ENCODE measurements around the gene CD151. TPM values are rescaled to one million over a fixed set of nuclear protein-coding genes. Genes with fewer than 3 reads are reported as not detected.
A peak's percentile ranks its signal among the peaks of the same experiment; 100 is the strongest.

The CD151 gene
- total RNA-seq, 1 donor from 2014 or later = 486 TPM

- Histone ChIP-seq H3K36me3 (peaks cover 5% of the 10 kb centered on the region), H3K4me3 (peak overlapping the region; percentile 87), H3K4me1 (peaks cover 22% of the 10 kb centered on the region), H3K27me3 (no peaks in the 10 kb centered on the region), H3K9me3 (no peaks in the 10 kb centered on the region), H3K27ac (peak overlapping the region; percentile 73)
- no peak for TF ChIP-seq CTCF (IDR thresholded peaks at IDR 0.05)
- ATAC-seq = no peak
- no peak for DNase-seq
- intact Hi-C loops (cut with DNase I) = no loop called here
Measured at GRCh38 chr11:796565-797295, 36.0 kb upstream of the CD151 start.

GRCh38 chr11:797296-798092 is 35.3 kb upstream of the CD151 start:
- intact Hi-C loops (cut with DNase I) = no loop called here
- no peak for TF ChIP-seq CTCF (IDR thresholded peaks at IDR 0.05)
- Histone ChIP-seq H3K4me1 (peaks cover 22% of the 10 kb centered on the region), H3K27me3 (no peaks in the 10 kb centered on the region), H3K27ac (peak overlapping the region; percentile 73), H3K9me3 (no peaks in the 10 kb centered on the region), H3K36me3 (no peaks in the 10 kb centered on the region), H3K4me3 (peak overlapping the region; percentile 87)
- peak; percentile 56 for ATAC-seq
- peak; percentile 88 for DNase-seq

GRCh38 chr11:798093-798713 is 34.5 kb upstream of the CD151 start, which contains the start of gene SLC25A22:
Gene SLC25A22, minus strand, starts transcription at chr11:798281. Its CDS starts 3,275 bp downstream, at chr11:795006.
- peak; percentile 92 for DNase-seq
- no peaks in the 10 kb centered on the region for H3K9me3 ChIP-seq
- intact Hi-C loops (cut with DNase I) = no loop called here
- TF ChIP-seq CTCF (IDR thresholded peaks at IDR 0.05) = peak; percentile 78
- H3K27me3 ChIP-seq = no peaks in the 10 kb centered on the region
- H3K27ac ChIP-seq = peak within 1 kb of the TSS; percentile 73
- H3K4me1 ChIP-seq = peaks cover 22% of the 10 kb centered on the region
- peak within 1 kb of the TSS; percentile 87 for H3K4me3 ChIP-seq
- peak; percentile 84 for ATAC-seq
- no peaks in the 10 kb centered on the region for H3K36me3 ChIP-seq

- no peak for TF ChIP-seq CTCF (IDR thresholded peaks at IDR 0.05)
- Histone ChIP-seq H3K9me3 (no peaks in the 10 kb centered on the region), H3K4me3 (no peak overlapping the region), H3K36me3 (no peaks in the 10 kb centered on the region), H3K27me3 (no peaks in the 10 kb centered on the region), H3K4me1 (peaks cover 32% of the 10 kb centered on the region), H3K27ac (no peak overlapping the region)
- no peak for ATAC-seq
- DNase-seq = no peak
- intact Hi-C loops (cut with DNase I) = no loop called here
Measured at GRCh38 chr11:799641-800316, 33.0 kb upstream of the CD151 start.

GRCh38 chr11:800473-800872 is 32.3 kb upstream of the CD151 start:
- Histone ChIP-seq H3K4me3 (no peak overlapping the region), H3K36me3 (no peaks in the 10 kb centered on the region), H3K27me3 (no peaks in the 10 kb centered on the region), H3K9me3 (no peaks in the 10 kb centered on the region), H3K27ac (no peak overlapping the region), H3K4me1 (peaks cover 28% of the 10 kb centered on the region)
- ATAC-seq (no peak), DNase-seq (no peak)
- no peak for TF ChIP-seq CTCF (IDR thresholded peaks at IDR 0.05)
- intact Hi-C loops (cut with DNase I) = no loop called here

All from upper lobe of right lung (tissue), 1 donor.